GM10266 (cell line): ENCODE measurements around the gene CHST1.

Experiments used
- DNase-seq: peaks from one replicate; pipeline ENCODE4 v3.0.0; 2012; ENCODE audit errors: extremely low spot score
- CTCF ChIP-seq: IDR thresholded peaks from 2 replicates; pipeline ENCODE4 v1.5.1; 2012; ENCODE audit warnings: mild to moderate bottlenecking, low read depth; ENCODE audit not compliant: control insufficient read depth, insufficient read depth; ENCODE audit errors: missing control alignments

Gene CHST1

GRCh38 chr11:45649544-45650165 is 15.8 kb downstream of the CHST1 start:
- DNase-seq: no peak

GRCh38 chr11:45648931-45649330 is 16.5 kb downstream of the CHST1 start:
- TF ChIP-seq CTCF: no peak
- DNase-seq: no peak

More at GRCh38 chr11:45649544-45650165, 15.8 kb downstream of the CHST1 start:
- no peak for TF ChIP-seq CTCF

- no peak for DNase-seq
- no peak for TF ChIP-seq CTCF
These were observed 17.6 kb downstream of the CHST1 start for GRCh38 chr11:45647786-45648185.

- TF ChIP-seq CTCF: no peak
- no peak for DNase-seq
These were observed 18.1 kb downstream of the CHST1 start for GRCh38 chr11:45647329-45647728.

GRCh38 chr11:45646275-45646927 is 19.0 kb downstream of the CHST1 start:
- no peak for DNase-seq
- TF ChIP-seq CTCF: no peak

- DNase-seq: no peak
- no peak for TF ChIP-seq CTCF
These were observed 20.2 kb downstream of the CHST1 start for GRCh38 chr11:45644981-45645889.
